IgD-negative memory B cell (primary cell): ENCODE results near the gene FER. TPM values are rescaled to one million over a fixed set of nuclear protein-coding genes. Genes with fewer than 3 reads are reported as not detected.
A peak's percentile ranks its signal among the peaks of the same experiment; 100 is the strongest.

Experiments used
- H3K27ac Mint-ChIP-seq, 3 donors: one replicate each; pipeline ENCODE4 v1.8.0; 2020 to 2022; ENCODE audit warnings: mild to moderate bottlenecking in 3 of 3, mixed read lengths in 3 of 3, moderate library complexity in 1 of 3
- H3K27me3 Mint-ChIP-seq: one replicate; pipeline ENCODE4 v1.8.0; 2021; ENCODE audit warnings: mixed read lengths
- H3K36me3 Mint-ChIP-seq: one replicate; pipeline ENCODE4 v1.8.0; 2020; ENCODE audit warnings: mild to moderate bottlenecking, mixed read lengths
- H3K4me1 Mint-ChIP-seq, 3 donors: one replicate each; pipeline ENCODE4 v1.8.0; 2020 to 2022; ENCODE audit warnings: mixed read lengths in 3 of 3, mild to moderate bottlenecking in 1 of 3
- H3K4me3 Mint-ChIP-seq, 4 donors: one replicate each; pipeline ENCODE4 v1.8.0; 2020 to 2022; ENCODE audit warnings: mild to moderate bottlenecking in 4 of 4, mixed read lengths in 4 of 4, moderate library complexity in 3 of 4
- H3K9me3 Mint-ChIP-seq, 3 donors: one replicate each; pipeline ENCODE4 v1.8.0; 2020 to 2021; ENCODE audit warnings: mixed read lengths in 3 of 3, mild to moderate bottlenecking in 1 of 3
- polyA plus RNA-seq: library from polyadenylated mRNA; unstranded; fragments of 300-500 nt; fragmentation: Illumina TruSeq; gene quantifications from one replicate; pipeline ENCODE4 v1.2.3, GENCODE V29; 2021

The FER gene
- polyA plus RNA-seq, 1 donor from 2014 or later = 12.6 TPM

DNA sequence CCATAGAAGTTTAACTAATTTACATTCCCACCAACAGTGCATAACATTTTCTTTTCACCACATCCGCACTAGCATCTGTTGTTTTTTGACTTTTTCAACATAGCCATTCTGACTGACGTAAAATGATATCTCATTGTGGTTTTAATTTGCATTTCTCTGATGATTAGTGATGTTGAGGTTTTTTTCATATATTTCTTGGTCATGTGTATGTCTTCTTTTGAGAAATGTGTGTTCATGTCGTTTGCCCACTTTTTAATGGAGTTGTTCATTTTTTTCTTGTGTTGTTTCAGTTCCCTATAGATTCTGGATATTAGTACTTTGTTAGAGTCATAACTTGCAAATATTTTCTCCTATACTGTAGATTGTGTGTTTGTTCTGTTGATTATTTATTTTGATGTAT lies 163.4 kb downstream of the FER start:
- Mint-ChIP-seq H3K36me3 (peaks cover 7% of the 10 kb centered on the region), H3K4me3 (peak overlapping the region in 2 of 4 donors; percentile 27 to 39), H3K27ac (peak overlapping the region; percentile 10 to 88 (median 77)), H3K4me1 (peaks cover 7 to 9% (median 7%) of the 10 kb centered on the region in 3 donors), H3K9me3 (peaks cover 0 to 10% (median 2%) of the 10 kb centered on the region in 3 donors), H3K27me3 (no peaks in the 10 kb centered on the region)

DNA sequence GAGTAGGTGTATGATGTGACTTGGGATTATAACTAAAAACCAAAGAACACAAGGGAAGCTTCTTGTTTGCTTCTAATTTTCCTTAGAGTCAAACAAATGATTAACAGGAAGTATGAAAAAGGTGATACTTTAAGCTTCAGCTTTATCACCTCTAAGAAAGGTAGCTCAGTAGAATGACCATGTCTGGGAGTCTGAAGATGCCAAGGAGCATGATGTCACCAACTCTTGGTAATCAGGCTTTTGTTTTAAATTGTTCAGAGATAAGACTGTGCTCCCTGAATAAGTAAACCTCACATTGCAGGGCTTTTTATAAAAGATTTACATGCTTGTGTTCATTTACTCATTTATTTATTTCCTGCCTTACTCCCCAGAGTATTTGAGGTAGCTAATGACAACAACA lies 169.9 kb downstream of the FER start:
- H3K27me3 Mint-ChIP-seq = no peaks in the 10 kb centered on the region
- H3K36me3 Mint-ChIP-seq = peaks cover 2% of the 10 kb centered on the region
- peaks cover 0 to 9% (median 6%) of the 10 kb centered on the region in 3 donors for H3K4me1 Mint-ChIP-seq
- H3K9me3 Mint-ChIP-seq = no peaks in the 10 kb centered on the region
- peak overlapping the region in 1 of 4 donors; percentile 76 for H3K4me3 Mint-ChIP-seq
- H3K27ac Mint-ChIP-seq = no peak overlapping the region

DNA sequence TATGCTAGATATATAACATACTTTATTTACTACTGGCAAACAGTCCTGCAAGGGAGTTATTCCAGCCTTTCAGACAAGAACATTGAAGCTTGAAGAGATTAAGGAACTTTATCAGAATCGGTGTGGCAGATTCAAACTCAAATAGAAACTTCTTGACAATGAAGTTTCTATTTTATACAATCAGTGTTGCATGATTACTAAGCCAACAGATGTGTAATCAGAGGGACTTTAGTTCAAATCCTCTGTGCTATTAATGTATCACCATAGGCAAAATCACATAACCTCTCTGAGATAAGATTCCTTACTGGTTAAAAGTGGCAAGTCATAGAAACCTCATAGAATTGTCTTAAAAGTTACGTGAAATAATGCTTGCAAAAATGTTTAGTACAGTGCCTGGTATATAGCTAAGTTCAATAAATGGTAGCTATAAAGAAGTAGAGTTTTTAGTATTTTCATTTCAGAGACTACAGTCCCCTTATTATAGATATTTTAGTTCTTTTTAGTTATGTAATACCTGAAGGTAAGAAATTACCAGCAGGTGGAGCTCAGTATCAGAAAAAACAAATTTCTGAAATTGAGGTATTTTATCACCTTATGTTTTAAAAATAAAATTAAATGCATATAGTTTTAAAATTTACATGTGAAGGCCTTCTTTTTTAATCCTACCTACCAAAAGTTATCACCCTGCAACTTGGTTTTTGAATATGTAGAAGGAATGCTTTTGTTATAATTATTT lies 172.1 kb downstream of the FER start:
- Mint-ChIP-seq H3K4me1 (peaks cover 0 to 6% (median 6%) of the 10 kb centered on the region in 3 donors), H3K27me3 (no peaks in the 10 kb centered on the region), H3K27ac (no peak overlapping the region), H3K4me3 (no peak overlapping the region), H3K36me3 (peaks cover 2% of the 10 kb centered on the region), H3K9me3 (no peaks in the 10 kb centered on the region)

DNA sequence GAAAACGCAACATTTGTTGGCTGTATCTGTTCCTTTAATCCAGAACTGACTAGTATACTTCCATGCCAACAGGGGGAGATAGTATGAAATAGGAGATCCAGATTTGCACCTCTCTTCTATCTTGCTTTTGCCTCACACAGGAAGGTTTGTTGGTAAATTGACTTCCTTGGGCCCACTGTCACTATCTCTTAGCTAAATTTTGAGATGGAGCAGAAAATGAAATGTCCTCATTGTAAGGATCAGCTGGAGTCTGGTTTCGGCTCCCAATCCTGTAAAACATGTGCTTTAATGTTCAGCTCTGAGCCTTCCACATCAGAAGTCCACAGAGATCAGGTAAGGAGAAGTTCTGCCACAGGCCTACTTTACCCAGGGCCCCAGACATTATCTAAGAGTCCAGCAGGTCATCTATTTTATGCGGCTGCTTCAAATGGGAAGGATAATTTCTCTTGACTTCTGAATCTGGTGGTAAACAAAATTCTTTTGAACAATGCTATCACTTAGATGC lies 176.8 kb downstream of the FER start:
- peaks cover 0 to 4% (median 1%) of the 10 kb centered on the region in 3 donors for H3K4me1 Mint-ChIP-seq
- H3K27me3 Mint-ChIP-seq = no peaks in the 10 kb centered on the region
- H3K36me3 Mint-ChIP-seq = peaks cover 1% of the 10 kb centered on the region
- H3K9me3 Mint-ChIP-seq = no peaks in the 10 kb centered on the region
- no peak overlapping the region for H3K4me3 Mint-ChIP-seq
- peak overlapping the region in 1 of 3 donors; percentile 46 for H3K27ac Mint-ChIP-seq

DNA sequence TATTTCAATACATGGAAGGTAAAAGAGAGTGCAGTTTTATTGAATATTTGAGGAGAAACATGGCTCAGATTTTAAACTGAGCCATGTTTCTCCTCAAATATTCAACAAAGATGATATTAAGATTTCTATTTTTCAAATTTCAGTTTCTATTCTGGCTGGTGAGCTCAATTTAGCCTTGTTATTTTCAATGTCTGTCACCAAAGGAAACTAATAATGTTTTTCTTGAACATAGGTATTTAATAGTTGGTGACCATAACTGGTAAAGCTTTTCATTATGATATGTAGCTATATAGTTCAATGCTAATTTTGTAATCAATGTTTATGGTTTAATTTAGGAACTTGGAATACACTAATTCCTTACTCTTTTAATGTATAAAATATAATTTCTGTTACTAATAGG lies 177.4 kb downstream of the FER start:
- peaks cover 3% of the 10 kb centered on the region for H3K36me3 Mint-ChIP-seq
- H3K27ac Mint-ChIP-seq = no peak overlapping the region

DNA sequence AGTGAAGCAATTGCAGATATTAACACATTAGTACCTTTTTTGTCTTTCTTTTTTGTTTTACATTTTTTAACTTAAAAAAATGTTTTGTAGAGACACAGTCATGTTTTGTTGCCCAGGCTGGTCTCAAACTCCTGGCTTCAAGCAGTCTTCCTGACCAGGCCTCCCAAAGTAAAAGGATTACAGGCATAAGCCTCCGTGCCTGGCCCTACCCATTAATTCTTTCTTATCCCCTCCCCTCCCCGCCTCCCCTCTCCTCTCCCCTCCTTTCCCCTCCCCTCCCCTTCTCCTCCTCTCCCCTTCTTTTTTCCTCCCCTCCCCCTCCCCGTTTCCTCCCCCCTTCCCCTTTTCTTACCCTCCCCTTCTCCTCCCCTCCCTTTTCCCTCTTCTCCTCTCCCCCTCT lies 182.4 kb downstream of the FER start:
- Mint-ChIP-seq H3K27me3 (no peaks in the 10 kb centered on the region), H3K4me3 (no peak overlapping the region), H3K36me3 (peaks cover 7% of the 10 kb centered on the region), H3K4me1 (peaks cover 0 to 2% (median 0%) of the 10 kb centered on the region in 3 donors), H3K27ac (no peak overlapping the region), H3K9me3 (peaks cover 0 to 6% (median 3%) of the 10 kb centered on the region in 3 donors)

More for the DNA sequence above, 177.4 kb downstream of the FER start:
- Mint-ChIP-seq H3K27me3 (no peaks in the 10 kb centered on the region), H3K4me1 (peaks cover 0 to 4% (median 0%) of the 10 kb centered on the region in 3 donors), H3K4me3 (no peak overlapping the region), H3K9me3 (no peaks in the 10 kb centered on the region)

DNA sequence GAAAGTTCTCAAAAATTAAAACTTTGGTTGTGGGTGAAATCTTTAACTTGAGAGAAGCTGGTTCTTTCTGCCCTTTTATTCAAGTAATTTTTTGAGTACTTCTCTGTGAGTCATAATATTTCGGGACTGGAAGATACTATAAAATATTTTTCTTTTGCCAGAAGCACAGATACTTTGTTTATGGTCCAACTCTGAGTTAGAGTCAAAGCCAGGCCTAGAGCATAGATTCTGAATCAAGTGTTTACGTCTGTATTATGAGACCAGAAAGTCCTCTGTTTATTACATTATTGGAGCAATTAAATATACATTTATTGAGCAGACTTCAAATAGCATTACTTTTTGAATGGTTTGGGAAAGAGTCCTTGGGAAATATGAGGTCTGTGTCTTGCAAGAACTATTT lies 187.9 kb downstream of the FER start:
- no peaks in the 10 kb centered on the region for H3K27me3 Mint-ChIP-seq

DNA sequence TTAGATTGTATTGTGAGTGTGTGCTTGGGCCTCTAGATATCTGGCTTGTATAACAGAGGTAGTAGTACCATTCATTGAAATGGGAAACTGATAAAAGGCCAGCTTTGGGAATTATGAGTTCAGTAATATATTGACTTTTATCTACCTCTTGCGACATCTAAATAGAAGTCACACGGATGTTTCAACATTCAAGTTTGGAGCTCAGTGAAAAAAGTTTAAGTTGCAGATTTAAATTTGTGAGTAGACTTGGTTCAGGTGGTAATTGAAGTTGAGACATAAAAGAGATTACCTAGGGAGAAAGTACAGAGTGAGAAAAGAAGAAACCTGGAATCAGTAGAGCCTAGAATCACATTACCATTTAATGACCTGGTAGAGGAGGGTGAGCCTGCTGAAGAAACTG lies 189.5 kb downstream of the FER start:
- Mint-ChIP-seq H3K9me3 (peaks cover 0 to 6% (median under 1%) of the 10 kb centered on the region in 3 donors), H3K4me1 (no peaks in the 10 kb centered on the region), H3K27ac (peak overlapping the region in 1 of 3 donors; percentile 36), H3K27me3 (no peaks in the 10 kb centered on the region), H3K36me3 (peaks cover 8% of the 10 kb centered on the region), H3K4me3 (no peak overlapping the region)

More for the DNA sequence above, 187.9 kb downstream of the FER start:
- H3K9me3 Mint-ChIP-seq = peaks cover 0 to 6% (median 3%) of the 10 kb centered on the region in 3 donors
- peaks cover 10% of the 10 kb centered on the region for H3K36me3 Mint-ChIP-seq
- H3K4me3 Mint-ChIP-seq = no peak overlapping the region
- H3K4me1 Mint-ChIP-seq = no peaks in the 10 kb centered on the region
- no peak overlapping the region for H3K27ac Mint-ChIP-seq

DNA sequence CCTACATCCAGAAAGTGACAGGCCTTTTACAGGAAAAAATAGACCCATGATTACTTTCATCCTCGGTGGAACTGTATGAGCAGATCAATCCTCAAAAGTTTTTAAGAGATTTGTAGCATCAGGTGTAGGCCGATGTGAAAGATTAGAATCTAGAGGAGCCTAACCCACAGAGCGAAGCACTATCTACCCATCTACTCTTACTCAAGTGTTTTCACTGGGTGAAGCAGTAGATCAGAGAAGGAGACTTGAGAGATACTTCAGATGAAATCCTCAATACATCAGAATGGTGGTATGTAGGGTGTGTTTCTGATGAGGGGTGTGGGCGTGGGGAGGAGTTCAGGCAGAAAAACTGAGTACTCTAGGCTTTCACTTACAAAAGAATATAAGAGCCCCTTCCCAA lies 192.8 kb downstream of the FER start:
- H3K27me3 Mint-ChIP-seq = peaks cover 1% of the 10 kb centered on the region
- peaks cover 6% of the 10 kb centered on the region for H3K36me3 Mint-ChIP-seq
- H3K27ac Mint-ChIP-seq = peak overlapping the region in 1 of 3 donors; percentile 12

DNA sequence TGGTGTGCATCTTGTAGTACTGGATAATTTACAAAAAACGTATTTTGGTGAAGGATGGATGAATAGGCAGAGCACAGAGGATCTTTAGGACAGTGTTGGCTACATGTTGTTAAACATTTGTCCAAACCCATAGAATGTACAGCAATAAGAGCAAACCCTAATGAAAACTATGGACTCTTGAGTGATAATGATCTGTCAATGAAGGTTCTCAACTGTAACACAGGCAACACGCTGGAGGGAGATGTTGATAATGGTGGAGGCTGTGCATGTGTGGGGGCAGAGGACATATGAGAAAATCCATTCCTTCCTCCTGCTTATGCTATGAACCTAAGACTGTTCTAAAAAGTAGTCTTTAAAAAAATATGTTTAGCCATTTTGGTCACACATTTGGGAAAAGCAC lies 194.0 kb downstream of the FER start:
- peaks cover 0 to 1% (median 0%) of the 10 kb centered on the region in 3 donors for H3K4me1 Mint-ChIP-seq
- no peak overlapping the region for H3K4me3 Mint-ChIP-seq
- H3K9me3 Mint-ChIP-seq = peaks cover 0 to 3% (median 0%) of the 10 kb centered on the region in 3 donors
- H3K27ac Mint-ChIP-seq = no peak overlapping the region
- peaks cover 1% of the 10 kb centered on the region for H3K27me3 Mint-ChIP-seq
- H3K36me3 Mint-ChIP-seq = peaks cover 6% of the 10 kb centered on the region

More for the DNA sequence above, 192.8 kb downstream of the FER start:
- Mint-ChIP-seq H3K9me3 (peaks cover 0 to 3% (median 0%) of the 10 kb centered on the region in 3 donors), H3K4me3 (no peak overlapping the region), H3K4me1 (no peaks in the 10 kb centered on the region)

DNA sequence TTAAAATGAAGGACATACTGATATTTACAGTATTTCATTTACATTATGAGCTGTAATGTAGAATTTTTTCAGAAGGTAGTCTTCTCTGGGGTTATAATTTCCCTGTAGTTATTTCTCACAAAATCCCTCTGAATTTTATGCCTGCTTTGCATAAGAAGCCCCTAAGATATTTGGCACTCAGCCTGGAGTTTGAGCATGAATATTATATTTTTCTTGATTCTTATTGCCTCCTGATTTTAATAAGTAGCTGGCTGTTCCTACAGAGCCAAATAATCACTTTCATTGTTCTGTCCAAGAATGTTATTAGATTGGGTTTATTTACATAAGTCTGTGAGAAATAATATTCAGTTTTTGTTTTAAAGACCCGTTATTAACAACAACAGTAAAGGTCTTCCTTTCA lies 195.0 kb downstream of the FER start:
- peaks cover 0 to 3% (median 0%) of the 10 kb centered on the region in 3 donors for H3K9me3 Mint-ChIP-seq
- H3K4me3 Mint-ChIP-seq = no peak overlapping the region
- H3K27me3 Mint-ChIP-seq = peaks cover 1% of the 10 kb centered on the region
- H3K4me1 Mint-ChIP-seq = peaks cover 0 to 1% (median 0%) of the 10 kb centered on the region in 3 donors
- peaks cover 5% of the 10 kb centered on the region for H3K36me3 Mint-ChIP-seq
- no peak overlapping the region for H3K27ac Mint-ChIP-seq

DNA sequence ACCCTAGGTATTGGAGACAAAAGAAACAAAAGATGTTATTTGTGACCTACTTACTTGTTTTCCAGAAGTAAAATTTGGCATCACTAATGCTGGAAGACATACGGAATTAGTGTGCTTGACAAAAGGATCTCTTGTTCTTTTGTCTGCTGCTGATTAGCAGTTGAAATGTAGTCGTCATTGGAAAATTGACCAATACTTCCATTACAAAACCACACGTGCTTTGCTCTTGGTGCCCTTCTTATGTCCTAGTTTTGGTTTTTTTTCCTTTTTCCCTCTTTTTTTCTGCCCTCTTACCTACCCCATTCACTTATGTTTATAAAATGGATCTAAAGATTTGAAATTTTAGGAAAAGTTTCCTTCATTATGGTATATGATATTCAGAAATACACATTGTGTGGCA lies 197.4 kb downstream of the FER start:
- Mint-ChIP-seq H3K9me3 (peaks cover 0 to 3% (median 0%) of the 10 kb centered on the region in 3 donors), H3K4me1 (peaks cover 0 to 1% (median 0%) of the 10 kb centered on the region in 3 donors), H3K27me3 (peaks cover 1% of the 10 kb centered on the region), H3K27ac (no peak overlapping the region), H3K36me3 (peaks cover 6% of the 10 kb centered on the region), H3K4me3 (no peak overlapping the region)

DNA sequence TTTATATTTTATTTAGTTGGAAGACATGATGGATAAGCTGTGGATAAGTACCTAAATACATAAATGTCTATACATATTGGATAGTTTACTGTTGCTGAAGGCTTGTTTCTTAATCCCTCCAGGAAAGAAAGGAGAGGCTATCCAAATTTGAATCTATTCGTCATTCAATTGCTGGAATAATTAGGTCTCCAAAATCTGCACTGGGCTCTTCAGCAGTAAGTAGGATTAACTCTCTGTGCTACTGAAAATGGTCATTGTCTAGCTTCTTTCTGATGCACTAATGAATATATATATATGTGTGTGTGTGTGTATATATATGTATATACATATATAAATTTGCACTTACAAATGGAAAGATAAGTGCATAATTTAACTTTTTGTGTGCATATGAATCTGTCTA lies 198.3 kb downstream of the FER start:
- Mint-ChIP-seq H3K4me3 (no peak overlapping the region), H3K4me1 (peaks cover 0 to 1% (median 0%) of the 10 kb centered on the region in 3 donors), H3K27ac (peak overlapping the region in 1 of 3 donors; percentile 65), H3K36me3 (peaks cover 6% of the 10 kb centered on the region), H3K27me3 (peaks cover 1% of the 10 kb centered on the region), H3K9me3 (peaks cover 0 to 3% (median 0%) of the 10 kb centered on the region in 3 donors)

DNA sequence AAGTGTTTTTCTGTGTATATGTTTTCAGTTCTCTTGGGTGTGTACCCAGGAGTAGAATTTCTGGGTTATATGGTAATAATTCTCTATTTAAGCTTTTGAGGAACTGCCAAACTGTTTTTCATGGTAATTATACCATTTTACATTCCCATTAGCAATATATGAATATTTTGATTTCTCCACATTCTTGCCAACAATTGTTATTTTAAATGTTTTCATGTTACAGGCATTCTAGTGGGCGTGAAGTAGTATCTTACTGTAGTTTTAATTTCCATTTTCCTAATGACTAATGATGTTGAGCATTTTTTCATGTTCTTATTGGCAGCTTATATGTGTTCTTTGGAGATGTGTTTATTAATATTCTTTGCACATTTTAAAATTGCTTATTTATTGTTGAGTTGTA lies 199.5 kb downstream of the FER start:
- H3K9me3 Mint-ChIP-seq = peaks cover 0 to 3% (median 0%) of the 10 kb centered on the region in 3 donors
- no peak overlapping the region for H3K4me3 Mint-ChIP-seq
- peaks cover 1% of the 10 kb centered on the region for H3K27me3 Mint-ChIP-seq
- peaks cover 6% of the 10 kb centered on the region for H3K36me3 Mint-ChIP-seq
- no peak overlapping the region for H3K27ac Mint-ChIP-seq
- H3K4me1 Mint-ChIP-seq = peaks cover 0 to 1% (median 0%) of the 10 kb centered on the region in 3 donors

DNA sequence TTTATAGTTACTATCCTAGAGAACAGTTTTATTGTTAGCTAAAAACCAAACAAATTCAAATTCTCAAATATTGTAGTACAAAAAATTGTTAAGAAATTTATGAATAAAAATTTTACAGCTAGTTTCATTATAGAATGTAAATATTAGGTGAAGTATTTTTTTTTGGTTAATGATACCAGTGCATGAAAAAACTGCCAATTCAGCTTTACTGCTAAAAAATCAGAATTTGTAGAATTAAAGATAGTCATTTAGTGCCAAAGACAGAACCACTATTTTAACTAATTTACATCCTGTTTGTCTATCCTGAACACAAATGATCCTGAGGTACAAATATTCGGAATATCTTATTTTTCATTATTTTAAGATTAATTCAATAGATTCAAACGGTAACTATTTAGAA lies 202.6 kb downstream of the FER start:
- H3K4me1 Mint-ChIP-seq = peaks cover 0 to 1% (median 0%) of the 10 kb centered on the region in 3 donors
- peaks cover 4% of the 10 kb centered on the region for H3K36me3 Mint-ChIP-seq
- H3K4me3 Mint-ChIP-seq = no peak overlapping the region
- H3K27me3 Mint-ChIP-seq = no peaks in the 10 kb centered on the region
- peaks cover 0 to 2% (median 0%) of the 10 kb centered on the region in 3 donors for H3K9me3 Mint-ChIP-seq
- H3K27ac Mint-ChIP-seq = no peak overlapping the region
